Measurements from ENCODE around the gene WIPF2.

WIPF2 gene

GRCh38 chr17:40326014-40326831 lies 107.1 kb downstream of the WIPF2 start:
- DNase-seq (ENCODE audit: low spot score): no peak

GRCh38 chr17:40326832-40327199 lies 107.7 kb downstream of the WIPF2 start:
- DNase-seq (ENCODE audit: low spot score): no peak

DNA sequence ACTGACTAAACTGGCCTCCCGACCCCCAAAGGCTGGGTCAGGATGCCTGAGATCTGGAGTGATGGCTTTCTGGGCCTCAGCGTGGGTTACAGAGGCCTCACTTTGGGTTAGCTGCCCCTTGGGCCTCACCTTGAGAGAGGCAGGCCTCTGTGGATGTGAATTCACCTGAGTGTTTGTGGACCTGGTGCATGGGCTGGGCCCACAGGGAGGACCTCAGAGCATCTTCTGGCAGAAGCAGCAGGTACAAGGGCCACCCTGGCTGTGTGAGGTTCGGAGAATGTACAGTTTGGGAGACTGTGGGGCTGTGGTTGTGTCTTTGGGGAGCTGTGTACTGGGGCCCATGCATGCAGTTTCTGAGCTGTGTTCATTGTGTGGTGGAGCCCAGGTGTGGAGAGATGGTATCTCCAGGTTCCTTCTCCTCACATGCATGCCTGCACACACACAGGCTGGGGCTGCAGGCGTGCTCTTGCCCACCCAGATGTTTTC lies 108.2 kb downstream of the WIPF2 start:
- DNase-seq (ENCODE audit: low spot score): no peak

- no peak for DNase-seq (ENCODE audit: low spot score)
Observed at GRCh38 chr17:40327735-40328385, 108.8 kb downstream of the WIPF2 start.

DNA sequence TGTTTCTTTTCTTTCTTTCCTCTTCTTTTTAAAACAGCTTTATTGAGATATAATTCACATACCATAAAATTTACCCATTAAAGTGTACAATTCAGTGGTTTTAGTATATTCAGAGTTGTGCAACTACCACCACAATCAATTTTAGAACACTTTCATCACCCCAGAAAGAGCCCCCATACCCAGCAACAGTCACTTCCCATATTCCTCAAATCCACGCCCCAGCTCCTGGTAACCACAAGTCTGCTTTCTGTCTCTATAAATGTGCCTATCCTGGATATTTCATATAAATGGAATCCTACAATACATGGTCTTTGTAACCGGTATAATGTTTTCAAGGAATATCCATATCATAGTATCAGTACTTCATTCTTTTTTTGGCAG lies 109.3 kb downstream of the WIPF2 start:
- no peak for DNase-seq (ENCODE audit: low spot score)

- peak; percentile 74 for DNase-seq (ENCODE audit: low spot score)
Observed at GRCh38 chr17:40329839-40330794, 111.0 kb downstream of the WIPF2 start.

GRCh38 chr17:40330850-40331470 lies 111.9 kb downstream of the WIPF2 start:
- no peak for DNase-seq (ENCODE audit: low spot score)

DNA sequence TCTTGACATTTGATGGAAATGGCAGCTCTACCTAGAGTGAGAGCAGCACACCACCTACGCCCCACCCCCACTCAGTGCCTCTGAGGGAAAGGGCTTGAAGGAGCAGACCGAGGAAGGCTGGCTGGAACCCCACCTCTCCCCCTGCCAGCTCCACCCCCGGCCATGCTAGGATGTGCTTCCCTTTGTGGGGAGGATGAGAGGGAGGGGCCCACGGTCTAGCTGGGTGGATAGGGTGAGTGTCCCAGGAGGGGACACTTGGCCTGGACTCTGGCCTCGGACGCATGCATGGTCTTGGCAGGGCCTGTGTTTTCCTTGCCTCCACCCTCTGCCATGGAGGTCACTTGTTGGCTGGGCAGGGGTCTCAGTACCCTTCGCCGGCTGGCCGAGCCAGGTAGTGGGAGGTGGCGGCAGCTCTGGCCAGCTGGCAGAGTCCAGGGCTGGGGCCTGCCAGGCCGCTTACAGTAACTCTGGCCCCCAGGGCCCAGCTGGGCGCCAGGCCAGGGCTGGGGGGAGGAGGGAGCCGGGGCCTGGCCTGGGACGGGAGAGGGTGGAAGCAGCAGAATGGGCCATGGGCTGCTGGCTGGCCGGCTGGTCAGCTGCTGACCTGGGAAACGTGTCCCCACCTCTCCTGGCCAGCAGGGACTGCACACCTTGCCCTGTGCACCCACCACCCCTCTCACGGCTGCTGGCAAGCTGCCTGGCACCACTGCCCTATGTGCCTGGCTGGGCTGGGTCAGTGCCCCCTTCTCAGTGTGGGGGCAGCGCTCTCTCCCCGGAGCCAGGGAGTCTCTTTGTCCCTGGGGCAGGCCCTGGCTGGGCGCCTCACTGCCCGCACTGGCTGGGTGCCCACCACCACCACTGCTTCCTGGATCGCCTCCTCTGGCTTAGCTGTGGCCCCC lies 112.9 kb downstream of the WIPF2 start:
- DNase-seq (ENCODE audit: low spot score): no peak
